ENCODE measurements around the gene DPM1. TPM values are rescaled to one million over a fixed set of nuclear protein-coding genes. Genes with fewer than 3 reads are reported as not detected.

Gene DPM1
- total and polyA plus RNA-seq, 8 donors, result 13.6 to 34.8 (median 17.8) TPM

DNA sequence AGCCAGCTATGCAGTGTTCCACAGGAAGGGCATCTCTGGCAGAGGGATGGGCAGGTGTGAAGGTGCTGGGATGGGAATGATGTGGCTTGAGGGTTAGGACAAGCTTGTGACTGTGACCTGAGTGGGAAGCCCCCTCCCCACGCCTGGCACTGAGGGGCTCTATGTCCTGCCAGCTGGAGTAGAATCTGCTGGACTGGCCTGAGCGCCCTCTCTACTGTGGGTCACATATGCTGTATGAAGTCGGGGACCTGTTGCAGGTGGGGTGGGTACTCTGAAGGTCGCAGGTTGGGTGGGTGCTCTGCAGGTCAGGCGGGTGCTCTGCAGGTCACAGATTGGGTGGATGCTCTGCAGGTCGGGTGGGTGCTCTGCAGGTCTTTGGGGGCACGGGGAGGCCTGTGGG is 44.3 kb upstream of the DPM1 start:
- Histone ChIP-seq H3K36me3 (no peaks in the 10 kb centered on the region), H3K27me3 (no peaks in the 10 kb centered on the region), H3K9me3 (no peaks in the 10 kb centered on the region), H3K27ac (no peak overlapping the region), H3K4me3 (no peak overlapping the region), H3K4me1 (no peaks in the 10 kb centered on the region)
- TF ChIP-seq, protein P1, sequence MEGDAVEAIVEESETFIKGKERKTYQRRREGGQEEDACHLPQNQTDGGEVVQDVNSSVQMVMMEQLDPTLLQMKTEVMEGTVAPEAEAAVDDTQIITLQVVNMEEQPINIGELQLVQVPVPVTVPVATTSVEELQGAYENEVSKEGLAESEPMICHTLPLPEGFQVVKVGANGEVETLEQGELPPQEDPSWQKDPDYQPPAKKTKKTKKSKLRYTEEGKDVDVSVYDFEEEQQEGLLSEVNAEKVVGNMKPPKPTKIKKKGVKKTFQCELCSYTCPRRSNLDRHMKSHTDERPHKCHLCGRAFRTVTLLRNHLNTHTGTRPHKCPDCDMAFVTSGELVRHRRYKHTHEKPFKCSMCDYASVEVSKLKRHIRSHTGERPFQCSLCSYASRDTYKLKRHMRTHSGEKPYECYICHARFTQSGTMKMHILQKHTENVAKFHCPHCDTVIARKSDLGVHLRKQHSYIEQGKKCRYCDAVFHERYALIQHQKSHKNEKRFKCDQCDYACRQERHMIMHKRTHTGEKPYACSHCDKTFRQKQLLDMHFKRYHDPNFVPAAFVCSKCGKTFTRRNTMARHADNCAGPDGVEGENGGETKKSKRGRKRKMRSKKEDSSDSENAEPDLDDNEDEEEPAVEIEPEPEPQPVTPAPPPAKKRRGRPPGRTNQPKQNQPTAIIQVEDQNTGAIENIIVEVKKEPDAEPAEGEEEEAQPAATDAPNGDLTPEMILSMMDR (IDR thresholded peaks at IDR 0.05), result no peak
- no peak for ATAC-seq
- intact Hi-C loops (cut with DNase I), result no loop called here
- 46 to 60% methylated on average over 7 of the region's 7 CpGs for WGBS, 2 donors
- no peak for DNase-seq
- FAIRE-seq, result no peak

- 59 to 67% methylated on average over 20 of the region's 20 CpGs for WGBS, 2 donors
- Histone ChIP-seq H3K4me1 (no peaks in the 10 kb centered on the region), H3K4me3 (no peak overlapping the region), H3K27me3 (no peaks in the 10 kb centered on the region), H3K9me3 (no peaks in the 10 kb centered on the region), H3K36me3 (no peaks in the 10 kb centered on the region), H3K27ac (no peak overlapping the region)
- no peak for ATAC-seq
- TF ChIP-seq, protein P1 (IDR thresholded peaks at IDR 0.05), result no peak
- FAIRE-seq, result no peak
- DNase-seq, result no peak
- intact Hi-C loops (cut with DNase I), result no loop called here
These were observed 43.3 kb upstream of the DPM1 start for GRCh38 chr20:51001430-51002265.

GRCh38 chr20:50999355-50999754 is 41.0 kb upstream of the DPM1 start:
- Histone ChIP-seq H3K27ac (no peak overlapping the region), H3K4me1 (no peaks in the 10 kb centered on the region), H3K27me3 (no peaks in the 10 kb centered on the region), H3K36me3 (no peaks in the 10 kb centered on the region), H3K9me3 (no peaks in the 10 kb centered on the region), H3K4me3 (no peak overlapping the region)
- DNase-seq (no peak), ATAC-seq (no peak), FAIRE-seq (no peak)
- TF ChIP-seq, protein P1 (IDR thresholded peaks at IDR 0.05), result no peak
- WGBS, 2 donors, result 72 to 81% methylated on average over 4 of the region's 4 CpGs
- intact Hi-C loops (cut with DNase I), result no loop called here

DNA sequence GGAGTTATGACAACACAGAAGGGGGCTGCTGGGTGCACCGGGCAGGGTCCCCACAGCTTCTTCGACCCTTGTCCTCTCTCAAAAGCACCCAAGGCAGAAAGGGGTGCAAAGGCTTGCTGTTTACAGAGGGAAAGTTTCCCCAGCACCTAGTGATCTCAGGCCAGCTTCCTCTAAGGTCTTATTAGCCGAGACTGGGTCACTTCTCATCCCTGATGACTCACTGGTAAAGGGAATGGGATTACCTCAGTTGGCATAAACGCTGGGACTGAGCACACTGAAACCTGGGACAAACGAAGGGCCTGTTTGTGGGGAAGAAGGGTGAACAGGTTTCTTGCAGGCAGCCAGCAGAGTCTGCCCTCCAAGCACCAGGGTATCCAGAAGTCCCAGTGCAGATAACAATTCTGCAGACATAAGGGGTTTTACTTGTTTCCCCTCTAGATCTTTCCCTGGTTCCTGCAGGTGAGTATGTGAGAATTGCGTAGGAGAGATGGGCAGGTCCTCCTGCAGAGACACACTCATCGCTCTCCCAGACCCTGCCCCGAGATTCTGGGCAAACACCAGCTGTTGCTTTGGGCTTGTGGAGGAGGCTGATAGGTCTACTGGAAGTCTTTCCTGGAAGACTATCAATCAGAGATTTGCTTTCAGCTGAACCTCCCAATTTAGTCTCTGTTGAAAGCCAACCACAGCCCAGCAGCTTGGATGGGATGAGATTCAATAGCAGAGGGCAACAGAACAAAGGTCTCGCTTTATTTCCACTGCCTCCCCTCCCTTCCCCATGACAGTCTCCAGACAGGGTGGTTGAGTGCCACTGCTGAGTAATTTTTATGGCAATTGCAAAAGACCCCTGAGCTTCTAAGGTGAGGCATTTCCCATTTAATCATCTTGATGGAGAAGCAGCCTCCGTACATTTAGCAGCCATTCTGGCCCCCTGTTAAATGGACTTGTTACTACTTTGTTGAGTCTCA is 38.9 kb upstream of the DPM1 start:
- DNase-seq (no peak), ATAC-seq (no peak), FAIRE-seq (no peak)
- no peaks in the 10 kb centered on the region for H3K9me3 ChIP-seq
- H3K4me3 ChIP-seq, result no peak overlapping the region
- no peaks in the 10 kb centered on the region for H3K4me1 ChIP-seq
- H3K27ac ChIP-seq, result no peak overlapping the region
- TF ChIP-seq, protein P1 (IDR thresholded peaks at IDR 0.05), result no peak
- intact Hi-C loops (cut with DNase I), result no loop called here
- 33 to 40% methylated on average over 10 of the region's 10 CpGs for WGBS, 2 donors
- H3K36me3 ChIP-seq, result no peaks in the 10 kb centered on the region
- no peaks in the 10 kb centered on the region for H3K27me3 ChIP-seq

All from pancreas (tissue), 10 donors.